KMS-11 (cell line): ENCODE measurements around the gene PRKG2.

Source experiments
- H2AFZ ChIP-seq: fragments of 200-600 bp; sonication (generic); 2 replicates; pipeline ENCODE4 v1.6.1; 2016; ENCODE audit warnings: antibody characterized with exemption, mixed run types, low read depth
- H3K27ac ChIP-seq: fragments of 200-600 bp; sonication (generic); 2 replicates; pipeline ENCODE4 v1.6.1; 2016; ENCODE audit warnings: mild to moderate bottlenecking, mixed run types
- H3K27me3 ChIP-seq: fragments of 200-600 bp; sonication (generic); 2 replicates; pipeline ENCODE4 v1.6.1; 2017; ENCODE audit warnings: mild to moderate bottlenecking, low read depth, mixed run types, moderate library complexity; ENCODE audit not compliant: insufficient read depth
- H3K36me3 ChIP-seq: fragments of 200-600 bp; sonication (generic); 2 replicates; pipeline ENCODE4 v1.6.1; 2017; ENCODE audit warnings: mild to moderate bottlenecking, mixed run types; ENCODE audit not compliant: insufficient read depth
- H3K4me1 ChIP-seq: fragments of 200-600 bp; sonication (generic); 2 replicates; pipeline ENCODE4 v1.6.1; 2016; ENCODE audit warnings: mild to moderate bottlenecking, low read depth, mixed run types; ENCODE audit not compliant: poor library complexity, severe bottlenecking
- H3K4me2 ChIP-seq: fragments of 200-600 bp; sonication (generic); 2 replicates; pipeline ENCODE4 v1.7.0; 2016; ENCODE audit warnings: mild to moderate bottlenecking, mixed run types
- H3K4me3 ChIP-seq: fragments of 200-600 bp; sonication (generic); IDR thresholded peaks from 2 replicates; pipeline ENCODE4 v1.6.1; 2017; ENCODE audit warnings: low read depth, low read length, mixed read lengths; ENCODE audit not compliant: insufficient read depth
- H3K79me2 ChIP-seq: fragments of 200-600 bp; sonication (generic); 2 replicates; pipeline ENCODE4 v1.6.1; 2016; ENCODE audit warnings: low read depth, mixed run types; ENCODE audit not compliant: insufficient read depth
- H3K9ac ChIP-seq: fragments of 200-600 bp; sonication (generic); 2 replicates; pipeline ENCODE4 v1.6.1; 2016; ENCODE audit warnings: mild to moderate bottlenecking, mixed run types
- H4K20me1 ChIP-seq: fragments of 200-600 bp; sonication (generic); 2 replicates; pipeline ENCODE4 v1.6.1; 2016; ENCODE audit warnings: mild to moderate bottlenecking, mixed run types; ENCODE audit not compliant: insufficient read depth
- CTCF ChIP-seq: fragments of 200-600 bp; sonication (generic); conservative IDR thresholded peaks from 2 replicates; pipeline ENCODE4 v1.6.1; 2017; ENCODE audit warnings: low read depth, mild to moderate bottlenecking, antibody characterized with exemption, low read length, moderate library complexity, mixed read lengths

PRKG2 gene

GRCh38 chr4:81093720-81094401, 121.2 kb downstream of the PRKG2 start:
- H3K27me3 ChIP-seq, result no peaks in the 10 kb centered on the region
- no peaks in the 10 kb centered on the region for H4K20me1 ChIP-seq
- no peak overlapping the region for H3K27ac ChIP-seq
- no peak overlapping the region for H2AFZ ChIP-seq
- H3K4me3 ChIP-seq, result no peak overlapping the region
- no peaks in the 10 kb centered on the region for H3K4me1 ChIP-seq
- no peak overlapping the region for H3K4me2 ChIP-seq
- no peak for TF ChIP-seq CTCF
- no peak overlapping the region for H3K9ac ChIP-seq
- H3K79me2 ChIP-seq, result no peaks in the 10 kb centered on the region
- H3K36me3 ChIP-seq, result no peaks in the 10 kb centered on the region

GRCh38 chr4:81085979-81086378, 129.0 kb downstream of the PRKG2 start:
- no peaks in the 10 kb centered on the region for H3K27me3 ChIP-seq
- H4K20me1 ChIP-seq, result no peaks in the 10 kb centered on the region
- H3K4me3 ChIP-seq, result no peak overlapping the region
- no peaks in the 10 kb centered on the region for H3K4me1 ChIP-seq
- H2AFZ ChIP-seq, result no peak overlapping the region
- TF ChIP-seq CTCF, result no peak
- H3K36me3 ChIP-seq, result no peaks in the 10 kb centered on the region
- no peak overlapping the region for H3K4me2 ChIP-seq
- H3K27ac ChIP-seq, result no peak overlapping the region
- no peaks in the 10 kb centered on the region for H3K79me2 ChIP-seq
- H3K9ac ChIP-seq, result no peak overlapping the region

- no peak overlapping the region for H3K9ac ChIP-seq
- H3K27ac ChIP-seq, result no peak overlapping the region
- H3K4me2 ChIP-seq, result no peak overlapping the region
Observed at GRCh38 chr4:81085291-81085690, 129.7 kb downstream of the PRKG2 start.

GRCh38 chr4:81084634-81085033, 130.4 kb downstream of the PRKG2 start:
- Histone ChIP-seq H2AFZ (no peak overlapping the region), H3K79me2 (no peaks in the 10 kb centered on the region), H3K4me1 (no peaks in the 10 kb centered on the region), H4K20me1 (no peaks in the 10 kb centered on the region), H3K9ac (no peak overlapping the region), H3K4me2 (no peak overlapping the region), H3K27me3 (no peaks in the 10 kb centered on the region), H3K4me3 (no peak overlapping the region), H3K36me3 (no peaks in the 10 kb centered on the region), H3K27ac (no peak overlapping the region)
- TF ChIP-seq CTCF, result no peak

More at GRCh38 chr4:81085291-81085690, 129.7 kb downstream of the PRKG2 start:
- no peak for TF ChIP-seq CTCF
- H3K4me3 ChIP-seq, result no peak overlapping the region
- no peaks in the 10 kb centered on the region for H4K20me1 ChIP-seq
- no peaks in the 10 kb centered on the region for H3K4me1 ChIP-seq
- H3K79me2 ChIP-seq, result no peaks in the 10 kb centered on the region
- no peaks in the 10 kb centered on the region for H3K27me3 ChIP-seq
- H2AFZ ChIP-seq, result no peak overlapping the region
- H3K36me3 ChIP-seq, result no peaks in the 10 kb centered on the region
